ENCODE data around the gene PPP1R3G. TPM values are rescaled to one million over a fixed set of nuclear protein-coding genes. Genes with fewer than 3 reads are reported as not detected.

Gene PPP1R3G
- total and polyA plus RNA-seq, 2 donors (not counting 1 experiment from before 2014, with no cell fraction given): 0.09 to 0.25 TPM

- no peaks in the 10 kb centered on the region for H3K9me3 Mint-ChIP-seq (ENCODE audit: insufficient read depth)
- POLR2A ChIA-PET: no interaction called here
- ATAC-seq (ENCODE audit: low read depth) (no peak), DNase-seq (no peak)
- H3K27me3 Mint-ChIP-seq: no peaks in the 10 kb centered on the region
- Histone ChIP-seq H3K4me3 (ENCODE audit: control extremely low read depth in 1 of 5, extremely low read depth in 1 of 5, insufficient read depth in 1 of 5, low read depth in 2 of 5, low read length in 4 of 5) (no peak overlapping the region), H3K9ac (ENCODE audit: low read length) (no peak overlapping the region), H3K79me2 (ENCODE audit: control insufficient read depth, insufficient read depth, low read length) (peaks cover 10% of the 10 kb centered on the region), H3K27ac (ENCODE audit: low read length in 2 of 2) (no peak overlapping the region), H3K36me3 (replicated peaks in 1 of 2; ENCODE audit: control extremely low read depth in 1 of 2, control insufficient read depth in 1 of 2, extremely low read depth in 1 of 2, insufficient read depth in 2 of 2, low read length in 1 of 2) (no peaks in the 10 kb centered on the region), H3K9me3 (ENCODE audit: control extremely low read depth in 1 of 3, control insufficient read depth in 2 of 3, insufficient read depth in 1 of 3, low read length in 2 of 3) (peaks cover 0 to 6% (median 0%) of the 10 kb centered on the region in 3 donors), H3K4me2 (replicated peaks; ENCODE audit: low read depth, low read length, poor library complexity, severe bottlenecking) (no peak overlapping the region), H4K20me1 (ENCODE audit: control insufficient read depth, insufficient read depth, low read length, poor library complexity, severe bottlenecking) (no peaks in the 10 kb centered on the region), H3K27me3 (replicated peaks in 1 of 4; ENCODE audit: control extremely low read depth in 1 of 4, control insufficient read depth in 3 of 4, insufficient read depth in 4 of 4, low read length in 3 of 4) (no peaks in the 10 kb centered on the region), H2AFZ (ENCODE audit: insufficient read depth, low read depth, low read length, poor library complexity, severe bottlenecking) (no peak overlapping the region), H3K4me1 (ENCODE audit: control insufficient read depth in 2 of 2, insufficient read depth in 2 of 2, low read length in 2 of 2) (no peaks in the 10 kb centered on the region)
- no peaks in the 10 kb centered on the region for H3K4me1 Mint-ChIP-seq
- no peak for TF ChIP-seq CTCF (IDR thresholded peaks at IDR 0.05)
- TF ChIP-seq EZH2 (IDR thresholded peaks at IDR 0.05; ENCODE audit: borderline replicate concordance, insufficient read depth, low read depth, low read length, poor library complexity, severe bottlenecking): no peak
- 95% methylated on average over 5 of the region's 6 CpGs for WGBS (ENCODE audit: insufficient coverage)
- no peak overlapping the region for H3K27ac Mint-ChIP-seq
- no peak overlapping the region for H3K4me3 Mint-ChIP-seq
- intact Hi-C loops (cut with micrococcal nuclease): no loop called here
- CTCF ChIA-PET: no interaction called here
These were observed 36.3 kb downstream of the PPP1R3G start for GRCh38 chr6:5121479-5121878.

- intact Hi-C loops (cut with micrococcal nuclease): no loop called here
- Histone ChIP-seq H3K9ac (ENCODE audit: low read length) (no peak overlapping the region), H2AFZ (ENCODE audit: insufficient read depth, low read depth, low read length, poor library complexity, severe bottlenecking) (no peak overlapping the region), H3K27ac (ENCODE audit: low read length in 2 of 2) (no peak overlapping the region), H3K4me1 (ENCODE audit: control insufficient read depth in 2 of 2, insufficient read depth in 2 of 2, low read length in 2 of 2) (no peaks in the 10 kb centered on the region), H3K4me2 (replicated peaks; ENCODE audit: low read depth, low read length, poor library complexity, severe bottlenecking) (no peak overlapping the region), H3K27me3 (replicated peaks in 1 of 4; ENCODE audit: control extremely low read depth in 1 of 4, control insufficient read depth in 3 of 4, insufficient read depth in 4 of 4, low read length in 3 of 4) (no peaks in the 10 kb centered on the region), H3K79me2 (ENCODE audit: control insufficient read depth, insufficient read depth, low read length) (peaks cover 10% of the 10 kb centered on the region), H4K20me1 (ENCODE audit: control insufficient read depth, insufficient read depth, low read length, poor library complexity, severe bottlenecking) (no peaks in the 10 kb centered on the region), H3K36me3 (replicated peaks in 1 of 2; ENCODE audit: control extremely low read depth in 1 of 2, control insufficient read depth in 1 of 2, extremely low read depth in 1 of 2, insufficient read depth in 2 of 2, low read length in 1 of 2) (no peaks in the 10 kb centered on the region), H3K4me3 (ENCODE audit: control extremely low read depth in 1 of 5, extremely low read depth in 1 of 5, insufficient read depth in 1 of 5, low read depth in 2 of 5, low read length in 4 of 5) (no peak overlapping the region), H3K9me3 (ENCODE audit: control extremely low read depth in 1 of 3, control insufficient read depth in 2 of 3, insufficient read depth in 1 of 3, low read length in 2 of 3) (peaks cover 0 to 6% (median 0%) of the 10 kb centered on the region in 3 donors)
- H3K4me3 Mint-ChIP-seq: no peak overlapping the region
- TF ChIP-seq EZH2 (IDR thresholded peaks at IDR 0.05; ENCODE audit: borderline replicate concordance, insufficient read depth, low read depth, low read length, poor library complexity, severe bottlenecking) (no peak), CTCF (IDR thresholded peaks at IDR 0.05) (no peak)
- H3K4me1 Mint-ChIP-seq: no peaks in the 10 kb centered on the region
- no peak for ATAC-seq (ENCODE audit: low read depth)
- ChIA-PET CTCF (no interaction called here), POLR2A (no interaction called here)
- no peaks in the 10 kb centered on the region for H3K9me3 Mint-ChIP-seq (ENCODE audit: insufficient read depth)
- H3K27me3 Mint-ChIP-seq: no peaks in the 10 kb centered on the region
- DNase-seq: no peak
- 99% methylated on average over 7 of the region's 7 CpGs for WGBS (ENCODE audit: insufficient coverage)
- no peak overlapping the region for H3K27ac Mint-ChIP-seq
These were observed 36.8 kb downstream of the PPP1R3G start for GRCh38 chr6:5121956-5122355.
